ENCODE results near the gene TSPAN3. TPM values are rescaled to one million over a fixed set of nuclear protein-coding genes. Genes with fewer than 3 reads are reported as not detected.

TSPAN3 gene
- total and polyA plus RNA-seq, 2 donors = 160 to 192 TPM

- no peak for DNase-seq (ENCODE audit: extremely low spot score)
- Histone ChIP-seq H3K4me1 (ENCODE audit: insufficient read depth) (no peaks in the 10 kb centered on the region), H3K36me3 (ENCODE audit: insufficient read depth) (no peaks in the 10 kb centered on the region), H3K4me3 (ENCODE audit: low read depth, low read length) (no peak overlapping the region), H3K27ac (ENCODE audit: low read depth) (no peak overlapping the region)
- WGBS = 84% methylated on average over 23 of the region's 23 CpGs
Observed at GRCh38 chr15:77014132-77015081, 56.5 kb downstream of the TSPAN3 start.

GRCh38 chr15:77013776-77014131 is 57.2 kb downstream of the TSPAN3 start:
- WGBS = 73% methylated on average over 6 of the region's 6 CpGs
- H3K36me3 ChIP-seq (ENCODE audit: insufficient read depth) = no peaks in the 10 kb centered on the region
- H3K4me1 ChIP-seq (ENCODE audit: insufficient read depth) = no peaks in the 10 kb centered on the region
- no peak overlapping the region for H3K4me3 ChIP-seq (ENCODE audit: low read depth, low read length)
- H3K27ac ChIP-seq (ENCODE audit: low read depth) = no peak overlapping the region
- DNase-seq (ENCODE audit: extremely low spot score) = no peak

GRCh38 chr15:77012868-77013267 is 58.0 kb downstream of the TSPAN3 start:
- Histone ChIP-seq H3K4me3 (ENCODE audit: low read depth, low read length) (no peak overlapping the region), H3K36me3 (ENCODE audit: insufficient read depth) (no peaks in the 10 kb centered on the region), H3K4me1 (ENCODE audit: insufficient read depth) (no peaks in the 10 kb centered on the region), H3K27ac (ENCODE audit: low read depth) (no peak overlapping the region)
- no peak for DNase-seq (ENCODE audit: extremely low spot score)
- WGBS = 64% methylated on average over 4 of the region's 4 CpGs

GRCh38 chr15:77012117-77012712 is 58.7 kb downstream of the TSPAN3 start:
- DNase-seq (ENCODE audit: extremely low spot score) = no peak
- 93% methylated on average over 3 of the region's 3 CpGs for WGBS
- Histone ChIP-seq H3K36me3 (ENCODE audit: insufficient read depth) (no peaks in the 10 kb centered on the region), H3K4me3 (ENCODE audit: low read depth, low read length) (no peak overlapping the region), H3K27ac (ENCODE audit: low read depth) (no peak overlapping the region), H3K4me1 (ENCODE audit: insufficient read depth) (no peaks in the 10 kb centered on the region)

- no peak for DNase-seq (ENCODE audit: extremely low spot score)
- Histone ChIP-seq H3K36me3 (ENCODE audit: insufficient read depth) (no peaks in the 10 kb centered on the region), H3K27ac (ENCODE audit: low read depth) (no peak overlapping the region), H3K4me3 (ENCODE audit: low read depth, low read length) (no peak overlapping the region), H3K4me1 (ENCODE audit: insufficient read depth) (no peaks in the 10 kb centered on the region)
- 83% methylated on average over 4 of the region's 4 CpGs for WGBS
Observed at GRCh38 chr15:77010857-77011256, 60.1 kb downstream of the TSPAN3 start.

GRCh38 chr15:77010312-77010686 is 60.6 kb downstream of the TSPAN3 start:
- no peak overlapping the region for H3K27ac ChIP-seq (ENCODE audit: low read depth)
- 94% methylated on average over 4 of the region's 4 CpGs for WGBS
- H3K36me3 ChIP-seq (ENCODE audit: insufficient read depth) = no peaks in the 10 kb centered on the region
- no peaks in the 10 kb centered on the region for H3K4me1 ChIP-seq (ENCODE audit: insufficient read depth)
- DNase-seq (ENCODE audit: extremely low spot score) = no peak
- H3K4me3 ChIP-seq (ENCODE audit: low read depth, low read length) = no peak overlapping the region

GRCh38 chr15:77009646-77010311 is 61.1 kb downstream of the TSPAN3 start:
- no peak for DNase-seq (ENCODE audit: extremely low spot score)
- H3K27ac ChIP-seq (ENCODE audit: low read depth) = no peak overlapping the region
- H3K36me3 ChIP-seq (ENCODE audit: insufficient read depth) = no peaks in the 10 kb centered on the region
- H3K4me3 ChIP-seq (ENCODE audit: low read depth, low read length) = no peak overlapping the region
- 86% methylated on average over 14 of the region's 14 CpGs for WGBS
- H3K4me1 ChIP-seq (ENCODE audit: insufficient read depth) = no peaks in the 10 kb centered on the region

GRCh38 chr15:77009176-77009575 is 61.7 kb downstream of the TSPAN3 start:
- H3K27ac ChIP-seq (ENCODE audit: low read depth) = no peak overlapping the region
- no peaks in the 10 kb centered on the region for H3K4me1 ChIP-seq (ENCODE audit: insufficient read depth)
- DNase-seq (ENCODE audit: extremely low spot score) = no peak
- no peak overlapping the region for H3K4me3 ChIP-seq (ENCODE audit: low read depth, low read length)
- no peaks in the 10 kb centered on the region for H3K36me3 ChIP-seq (ENCODE audit: insufficient read depth)
- 88% methylated on average over 6 of the region's 6 CpGs for WGBS

GRCh38 chr15:77004189-77004588 is 66.7 kb downstream of the TSPAN3 start:
- no peaks in the 10 kb centered on the region for H3K36me3 ChIP-seq (ENCODE audit: insufficient read depth)
- no peak overlapping the region for H3K27ac ChIP-seq (ENCODE audit: low read depth)
- 78% methylated on average over 4 of the region's 4 CpGs for WGBS
- DNase-seq (ENCODE audit: extremely low spot score) = no peak
- no peaks in the 10 kb centered on the region for H3K4me1 ChIP-seq (ENCODE audit: insufficient read depth)
- no peak overlapping the region for H3K4me3 ChIP-seq (ENCODE audit: low read depth, low read length)

- no peak overlapping the region for H3K4me3 ChIP-seq (ENCODE audit: low read depth, low read length)
- no peaks in the 10 kb centered on the region for H3K36me3 ChIP-seq (ENCODE audit: insufficient read depth)
- WGBS = 78% methylated on average over 16 of the region's 16 CpGs
- H3K4me1 ChIP-seq (ENCODE audit: insufficient read depth) = no peaks in the 10 kb centered on the region
- no peak overlapping the region for H3K27ac ChIP-seq (ENCODE audit: low read depth)
- DNase-seq (ENCODE audit: extremely low spot score) = no peak
Observed at GRCh38 chr15:77002954-77003912, 67.7 kb downstream of the TSPAN3 start.

GRCh38 chr15:77002436-77002835 is 68.5 kb downstream of the TSPAN3 start:
- 75% methylated on average over 7 of the region's 7 CpGs for WGBS
- H3K4me3 ChIP-seq (ENCODE audit: low read depth, low read length) = no peak overlapping the region
- H3K36me3 ChIP-seq (ENCODE audit: insufficient read depth) = no peaks in the 10 kb centered on the region
- no peaks in the 10 kb centered on the region for H3K4me1 ChIP-seq (ENCODE audit: insufficient read depth)
- DNase-seq (ENCODE audit: extremely low spot score) = no peak
- no peak overlapping the region for H3K27ac ChIP-seq (ENCODE audit: low read depth)

GRCh38 chr15:77001966-77002365 is 68.9 kb downstream of the TSPAN3 start:
- Histone ChIP-seq H3K4me1 (ENCODE audit: insufficient read depth) (no peaks in the 10 kb centered on the region), H3K27ac (ENCODE audit: low read depth) (no peak overlapping the region), H3K4me3 (ENCODE audit: low read depth, low read length) (no peak overlapping the region), H3K36me3 (ENCODE audit: insufficient read depth) (no peaks in the 10 kb centered on the region)
- no peak for DNase-seq (ENCODE audit: extremely low spot score)
- 78% methylated on average over 4 of the region's 4 CpGs for WGBS

- Histone ChIP-seq H3K4me3 (ENCODE audit: low read depth, low read length) (no peak overlapping the region), H3K4me1 (ENCODE audit: insufficient read depth) (no peaks in the 10 kb centered on the region), H3K36me3 (ENCODE audit: insufficient read depth) (no peaks in the 10 kb centered on the region), H3K27ac (ENCODE audit: low read depth) (no peak overlapping the region)
- no peak for DNase-seq (ENCODE audit: extremely low spot score)
- 73% methylated on average over 4 of the region's 4 CpGs for WGBS
Observed at GRCh38 chr15:77001351-77001750, 69.6 kb downstream of the TSPAN3 start.

Data from urinary bladder (tissue), 4 donors.